Coronary artery (tissue), 2 donors: Measurements from ENCODE around the gene ABCC9.

Experiments
- DNase-seq: peaks from one replicate; pipeline ENCODE4 v3.0.0-alpha.2; 2017; ENCODE audit warnings: low spot score
- H3K27ac ChIP-seq, 2 donors: fragments of 200-600 bp; sonication (generic); one replicate each; pipeline ENCODE4 v1.5.1; 2016 to 2019
- H3K4me3 ChIP-seq: fragments of 200-600 bp; sonication (generic); 2 replicates; pipeline ENCODE4 v1.5.1; 2016; ENCODE audit warnings: mild to moderate bottlenecking, moderate library complexity
- TF ChIP-seq, protein P1 (sequence below): fragments of 200-600 bp; sonication (generic); IDR thresholded peaks from one replicate; pipeline ENCODE4 v1.5.1; 2019; ENCODE audit warnings: antibody characterized with exemption

ABCC9 gene

DNA sequence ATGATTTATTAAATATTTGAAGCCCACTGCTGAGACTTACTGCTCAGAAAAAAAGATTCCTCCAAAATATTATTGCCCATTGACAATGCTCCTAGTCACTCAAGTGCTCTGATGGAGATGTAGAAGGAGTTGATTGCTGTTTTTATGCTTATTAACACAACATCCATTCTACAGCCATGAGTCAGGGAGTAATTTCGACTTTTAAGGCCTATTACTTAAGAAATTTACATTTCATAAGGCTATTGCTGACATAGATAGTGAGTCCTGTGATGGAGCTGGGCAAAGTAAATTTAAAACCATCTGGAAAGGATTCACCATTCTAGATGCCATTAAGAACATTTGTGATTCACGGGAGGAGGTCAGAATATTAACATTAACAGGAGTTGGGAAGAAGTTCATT lies 171.9 kb downstream of the ABCC9 start:
- H3K4me3 ChIP-seq = no peak overlapping the region
- TF ChIP-seq, protein P1, sequence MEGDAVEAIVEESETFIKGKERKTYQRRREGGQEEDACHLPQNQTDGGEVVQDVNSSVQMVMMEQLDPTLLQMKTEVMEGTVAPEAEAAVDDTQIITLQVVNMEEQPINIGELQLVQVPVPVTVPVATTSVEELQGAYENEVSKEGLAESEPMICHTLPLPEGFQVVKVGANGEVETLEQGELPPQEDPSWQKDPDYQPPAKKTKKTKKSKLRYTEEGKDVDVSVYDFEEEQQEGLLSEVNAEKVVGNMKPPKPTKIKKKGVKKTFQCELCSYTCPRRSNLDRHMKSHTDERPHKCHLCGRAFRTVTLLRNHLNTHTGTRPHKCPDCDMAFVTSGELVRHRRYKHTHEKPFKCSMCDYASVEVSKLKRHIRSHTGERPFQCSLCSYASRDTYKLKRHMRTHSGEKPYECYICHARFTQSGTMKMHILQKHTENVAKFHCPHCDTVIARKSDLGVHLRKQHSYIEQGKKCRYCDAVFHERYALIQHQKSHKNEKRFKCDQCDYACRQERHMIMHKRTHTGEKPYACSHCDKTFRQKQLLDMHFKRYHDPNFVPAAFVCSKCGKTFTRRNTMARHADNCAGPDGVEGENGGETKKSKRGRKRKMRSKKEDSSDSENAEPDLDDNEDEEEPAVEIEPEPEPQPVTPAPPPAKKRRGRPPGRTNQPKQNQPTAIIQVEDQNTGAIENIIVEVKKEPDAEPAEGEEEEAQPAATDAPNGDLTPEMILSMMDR = no peak
- H3K27ac ChIP-seq = no peak overlapping the region
- DNase-seq = no peak

DNA sequence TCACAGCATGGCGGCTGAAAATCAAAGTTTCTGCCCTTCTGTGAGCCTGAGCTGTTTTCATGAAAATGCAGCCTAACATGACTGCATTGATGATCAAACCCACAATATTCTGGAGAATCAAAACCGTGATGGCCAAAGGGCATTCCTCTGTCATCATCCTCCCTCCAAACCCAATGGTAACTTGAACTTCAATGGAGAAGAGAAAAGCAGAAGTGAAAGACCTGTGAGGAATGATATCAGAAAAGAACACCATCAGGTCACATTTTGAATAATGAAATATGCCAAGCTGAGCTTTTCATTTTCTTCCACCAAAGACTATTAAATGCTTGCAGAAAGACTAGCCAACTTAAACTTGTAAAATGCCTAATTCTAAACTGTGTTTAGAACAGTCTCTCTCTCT lies 174.8 kb downstream of the ABCC9 start:
- no peak overlapping the region for H3K27ac ChIP-seq
- TF ChIP-seq, protein P1 = no peak
- DNase-seq = no peak
- H3K4me3 ChIP-seq = no peak overlapping the region

DNA sequence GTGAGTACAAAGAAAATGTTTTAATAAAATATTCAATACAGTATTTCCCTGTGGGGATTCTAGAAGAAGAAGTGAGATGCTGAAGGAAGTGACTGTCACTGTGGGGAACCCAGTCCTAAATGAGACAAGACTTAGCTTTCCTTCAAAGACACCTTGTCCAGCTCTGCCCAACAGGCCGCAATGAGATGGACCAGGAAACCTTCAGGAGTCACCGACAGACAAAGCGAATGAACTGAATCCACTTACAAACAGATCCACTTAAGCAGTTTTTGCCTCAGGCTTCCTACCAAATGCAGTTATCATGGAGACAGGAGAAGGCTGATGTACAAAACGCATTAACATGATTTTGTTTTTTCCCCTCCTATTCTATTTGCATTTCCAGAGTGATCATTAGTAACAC lies 176.3 kb downstream of the ABCC9 start:
- no peak for DNase-seq
- H3K27ac ChIP-seq = no peak overlapping the region
- TF ChIP-seq, protein P1 = no peak

DNA sequence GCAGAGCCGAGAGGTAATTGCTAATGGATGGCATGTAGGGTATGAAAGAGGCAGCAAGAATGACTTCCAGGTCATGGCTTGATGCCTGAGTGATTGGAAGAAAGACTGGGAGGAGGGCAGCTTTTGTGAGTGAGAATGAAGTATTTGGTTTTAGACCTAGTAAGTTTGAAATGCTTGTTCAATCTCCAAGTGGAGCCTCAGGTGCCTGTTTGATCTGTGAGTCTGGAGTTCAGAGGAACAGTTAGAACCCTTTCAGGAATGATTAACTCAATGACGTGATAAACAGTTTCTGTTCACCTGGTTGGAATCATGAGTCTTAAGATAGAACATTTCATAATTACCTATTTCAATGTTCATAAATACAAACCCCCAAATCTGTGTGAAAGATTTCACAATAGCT lies 177.2 kb downstream of the ABCC9 start:
- no peak for DNase-seq
- TF ChIP-seq, protein P1 = no peak
- H3K4me3 ChIP-seq = no peak overlapping the region
- no peak overlapping the region for H3K27ac ChIP-seq

More for the DNA sequence above, 176.3 kb downstream of the ABCC9 start:
- H3K4me3 ChIP-seq = no peak overlapping the region

DNA sequence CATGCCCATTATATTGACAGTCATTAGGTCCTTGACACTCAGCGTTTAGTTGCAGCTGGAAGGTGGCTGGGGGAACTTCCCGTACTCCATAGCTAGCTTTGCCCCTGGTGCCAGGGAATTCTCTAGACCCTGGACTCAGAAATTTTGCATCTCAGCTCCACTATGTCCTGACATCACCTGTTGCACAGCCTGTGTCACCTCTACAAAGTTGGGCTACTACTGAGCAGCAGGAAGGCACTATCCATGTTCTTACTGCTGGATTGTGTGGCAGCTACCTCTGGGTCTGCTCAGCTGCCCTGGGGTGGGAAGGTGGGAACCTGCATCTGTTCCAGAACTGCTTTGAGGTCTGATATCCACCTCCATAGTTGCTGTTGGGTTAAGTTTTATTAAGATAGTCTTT lies 177.7 kb downstream of the ABCC9 start:
- DNase-seq = no peak
- no peak overlapping the region for H3K4me3 ChIP-seq
- H3K27ac ChIP-seq = no peak overlapping the region
- TF ChIP-seq, protein P1 = no peak

DNA sequence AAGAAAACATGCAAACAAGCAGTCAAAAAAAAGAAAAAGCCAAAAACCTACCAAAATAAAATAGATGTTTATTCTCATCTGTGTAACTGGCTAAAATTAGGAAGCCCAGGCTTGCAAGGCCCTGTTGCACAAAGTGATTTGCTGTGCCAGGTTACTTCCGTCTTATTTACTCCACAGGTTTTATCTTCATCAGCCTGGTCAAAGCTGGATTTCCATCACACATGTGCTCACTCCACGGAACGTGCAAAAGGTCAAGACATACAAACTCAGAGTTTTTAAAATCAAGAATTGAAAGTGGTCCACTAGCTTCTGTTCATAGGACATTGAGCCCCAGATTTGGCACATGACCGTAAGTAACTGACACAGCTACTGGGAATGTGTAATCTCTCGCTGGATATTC lies 181.5 kb downstream of the ABCC9 start:
- no peak for DNase-seq
- no peak overlapping the region for H3K4me3 ChIP-seq
- TF ChIP-seq, protein P1 = no peak
- H3K27ac ChIP-seq = no peak overlapping the region

DNA sequence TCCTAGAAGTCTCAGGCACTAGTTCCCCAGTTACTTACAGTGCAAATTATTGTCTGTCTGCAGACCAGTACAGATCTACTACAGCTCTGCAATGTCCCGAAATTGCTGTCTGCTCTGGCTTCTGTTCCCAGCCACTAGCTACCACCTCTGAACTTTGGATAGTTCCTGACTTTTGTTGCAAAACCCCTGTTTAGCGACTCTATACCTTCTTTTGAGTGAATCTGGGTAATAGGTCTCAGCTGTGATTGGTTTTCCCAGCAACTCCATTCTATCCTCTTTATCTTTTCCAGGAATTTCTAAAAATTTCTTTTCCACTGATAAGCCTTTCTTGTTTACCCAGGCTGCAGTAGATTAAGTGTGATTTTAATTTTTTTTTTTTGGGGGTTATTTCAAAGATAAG lies 183.5 kb downstream of the ABCC9 start:
- DNase-seq = no peak
- TF ChIP-seq, protein P1 = no peak
- no peak overlapping the region for H3K4me3 ChIP-seq
- H3K27ac ChIP-seq = no peak overlapping the region
